Uterus (tissue), 4 donors: ENCODE results near the gene ITPA. TPM values are rescaled to one million over a fixed set of nuclear protein-coding genes. Genes with fewer than 3 reads are reported as not detected.
A peak's percentile ranks its signal among the peaks of the same experiment; 100 is the strongest.

Source experiments
- DNase-seq, 2 donors: peaks; one replicate each; pipeline ENCODE4 v3.0.0-alpha.2; 2019 to 2020
- H3K27ac ChIP-seq, 2 donors: fragments of 200-600 bp; sonication (generic); 1 replicate in 1 of 2; 2 replicates in 1 of 2; pipeline ENCODE4 v1.5.1; 2016 to 2018
- H3K27me3 ChIP-seq, 2 donors: fragments of 200-600 bp; sonication (generic); one replicate each; pipeline ENCODE4 v1.5.1; 2018 to 2019; ENCODE audit warnings: control low read depth in 1 of 2
- H3K36me3 ChIP-seq, 2 donors: fragments of 200-600 bp; sonication (generic); one replicate each; pipeline ENCODE4 v1.5.1; 2019; ENCODE audit warnings: control low read depth in 1 of 2
- H3K4me1 ChIP-seq, 2 donors: fragments of 200-600 bp; sonication (generic); one replicate each; pipeline ENCODE4 v1.5.1; 2018 to 2019; ENCODE audit warnings: control low read depth in 1 of 2
- H3K4me3 ChIP-seq, 2 donors: fragments of 200-600 bp; sonication (generic); 1 replicate in 1 of 2; 2 replicates in 1 of 2; pipeline ENCODE4 v1.5.1; 2018 to 2019; ENCODE audit warnings: mild to moderate bottlenecking in 1 of 2
- H3K9me3 ChIP-seq, 2 donors: fragments of 200-600 bp; sonication (generic); one replicate each; pipeline ENCODE4 v1.5.1; 2019; ENCODE audit warnings: control low read depth in 1 of 2
- CTCF ChIP-seq, 4 experiments: fragments of 200-600 bp in 2 of 4; fragments of 450-650 bp in 2 of 4; sonication (generic) in 2 of 4; IDR thresholded peaks; one replicate each; pipeline ENCODE4 v1.5.1; 2016 to 2019; ENCODE audit warnings: antibody characterized with exemption in 4 of 4, mild to moderate bottlenecking in 2 of 4, moderate library complexity in 1 of 4
- POLR2A ChIP-seq, 2 donors: fragments of 450-650 bp; IDR thresholded peaks; one replicate each; pipeline ENCODE4 v1.6.1; 2016; ENCODE audit warnings: antibody characterized with exemption in 2 of 2, mild to moderate bottlenecking in 1 of 2, moderate library complexity in 1 of 2
- intact Hi-C: fragments of 100-400 bp; cut with DNase I; formaldehyde crosslinking; loops from one replicate; pipeline ENCODE4 v1.15.1; 2023; ENCODE audit warnings: low total_unique reads
- total RNA-seq, 4 donors: library from RNA; depleted of rRNA in 3 of 4; stranded (reverse); fragments of >200 nt in 3 of 4; gene quantifications; one replicate each; pipeline versions ENCODE4 v1.1.0 to v1.2.4, GENCODE V29; 2014 to 2023
- donor health status: DM: yes; HTN: yes; CAD: no.

ITPA gene
- total RNA-seq, 4 donors from 2014 or later = 6.9 to 25.0 (median 21.8) TPM

- no peaks in the 10 kb centered on the region for H3K4me1 ChIP-seq
- TF ChIP-seq CTCF (IDR thresholded peaks at IDR 0.05) = peak; percentile 46 to 74 (median 60)
- TF ChIP-seq POLR2A (IDR thresholded peaks at IDR 0.05) = no peak
- no peak for DNase-seq
- no peak overlapping the region for H3K4me3 ChIP-seq
- no peak overlapping the region for H3K27ac ChIP-seq
- no peaks in the 10 kb centered on the region for H3K36me3 ChIP-seq
- H3K27me3 ChIP-seq = no peaks in the 10 kb centered on the region
- intact Hi-C loops = no loop called here
- H3K9me3 ChIP-seq = no peaks in the 10 kb centered on the region
Observed at GRCh38 chr20:3218307-3218988, 9.2 kb downstream of the ITPA start.

- Histone ChIP-seq H3K4me3 (no peak overlapping the region), H3K27me3 (no peaks in the 10 kb centered on the region), H3K27ac (no peak overlapping the region), H3K4me1 (no peaks in the 10 kb centered on the region), H3K36me3 (no peaks in the 10 kb centered on the region), H3K9me3 (no peaks in the 10 kb centered on the region)
- TF ChIP-seq CTCF (IDR thresholded peaks at IDR 0.05) (no peak), POLR2A (IDR thresholded peaks at IDR 0.05) (no peak)
- no peak for DNase-seq
- intact Hi-C loops = no loop called here
Observed at GRCh38 chr20:3221398-3222226, 12.3 kb downstream of the ITPA start.

- TF ChIP-seq POLR2A (IDR thresholded peaks at IDR 0.05) (no peak), CTCF (IDR thresholded peaks at IDR 0.05) (no peak)
- DNase-seq = no peak
- Histone ChIP-seq H3K27me3 (no peaks in the 10 kb centered on the region), H3K9me3 (no peaks in the 10 kb centered on the region), H3K36me3 (no peaks in the 10 kb centered on the region), H3K27ac (no peak overlapping the region), H3K4me3 (no peak overlapping the region), H3K4me1 (no peaks in the 10 kb centered on the region)
- intact Hi-C loops = no loop called here
Observed at GRCh38 chr20:3222635-3223600, 13.6 kb downstream of the ITPA start.

GRCh38 chr20:3223651-3223993, 14.3 kb downstream of the ITPA start:
- Histone ChIP-seq H3K27ac (no peak overlapping the region), H3K4me1 (no peaks in the 10 kb centered on the region), H3K4me3 (no peak overlapping the region), H3K27me3 (no peaks in the 10 kb centered on the region), H3K9me3 (no peaks in the 10 kb centered on the region), H3K36me3 (no peaks in the 10 kb centered on the region)
- intact Hi-C loops = no loop called here
- no peak for DNase-seq
- TF ChIP-seq POLR2A (IDR thresholded peaks at IDR 0.05) = no peak
- TF ChIP-seq CTCF (IDR thresholded peaks at IDR 0.05) = no peak
